ENCODE data around the gene FGL2.
"Not testable (repeated sequence)": the region's sequence is repeated elsewhere in the genome, so short reads cannot be mapped to it uniquely, and the experiment has no call there.

DNA sequence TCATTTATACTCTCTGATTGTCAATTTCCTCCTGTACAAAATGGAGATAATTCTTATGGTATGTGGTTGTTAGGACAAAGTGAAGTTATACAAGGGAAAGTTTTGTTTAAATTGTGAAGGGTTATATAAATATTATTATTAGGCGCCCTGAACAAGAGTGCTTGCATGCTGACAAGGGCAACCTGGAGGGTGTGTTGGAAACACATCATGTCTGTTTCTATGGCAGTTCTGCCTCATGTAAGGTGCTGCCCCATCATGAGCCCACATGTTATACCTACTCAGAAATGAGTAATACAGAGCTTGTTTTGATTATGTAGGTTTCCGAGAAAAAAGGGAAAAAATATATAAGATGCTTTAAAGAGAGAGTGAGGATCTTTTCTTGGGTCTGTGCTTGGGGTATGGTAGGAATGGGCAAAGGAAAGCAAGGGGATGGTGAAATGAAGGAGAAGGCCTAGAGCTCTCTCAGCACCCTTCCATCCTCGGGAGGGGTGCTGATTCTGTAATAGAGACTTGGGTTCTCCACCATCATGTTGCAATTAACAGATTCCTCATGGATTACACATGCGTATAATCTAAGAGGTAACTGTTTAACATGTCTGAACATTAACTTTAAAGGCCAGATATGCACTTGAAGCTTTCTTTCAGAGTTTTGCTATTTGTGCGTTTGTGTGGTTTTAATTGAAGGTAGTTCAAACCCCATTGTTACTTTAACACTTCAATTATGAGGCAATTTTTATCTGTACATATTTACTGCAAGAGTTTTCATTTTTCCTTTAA, 43.8 kb downstream of the FGL2 start:
- TF ChIP-seq POLR2A (IDR thresholded peaks at IDR 0.05), result not testable (repeated sequence)
- TF ChIP-seq, protein P1, sequence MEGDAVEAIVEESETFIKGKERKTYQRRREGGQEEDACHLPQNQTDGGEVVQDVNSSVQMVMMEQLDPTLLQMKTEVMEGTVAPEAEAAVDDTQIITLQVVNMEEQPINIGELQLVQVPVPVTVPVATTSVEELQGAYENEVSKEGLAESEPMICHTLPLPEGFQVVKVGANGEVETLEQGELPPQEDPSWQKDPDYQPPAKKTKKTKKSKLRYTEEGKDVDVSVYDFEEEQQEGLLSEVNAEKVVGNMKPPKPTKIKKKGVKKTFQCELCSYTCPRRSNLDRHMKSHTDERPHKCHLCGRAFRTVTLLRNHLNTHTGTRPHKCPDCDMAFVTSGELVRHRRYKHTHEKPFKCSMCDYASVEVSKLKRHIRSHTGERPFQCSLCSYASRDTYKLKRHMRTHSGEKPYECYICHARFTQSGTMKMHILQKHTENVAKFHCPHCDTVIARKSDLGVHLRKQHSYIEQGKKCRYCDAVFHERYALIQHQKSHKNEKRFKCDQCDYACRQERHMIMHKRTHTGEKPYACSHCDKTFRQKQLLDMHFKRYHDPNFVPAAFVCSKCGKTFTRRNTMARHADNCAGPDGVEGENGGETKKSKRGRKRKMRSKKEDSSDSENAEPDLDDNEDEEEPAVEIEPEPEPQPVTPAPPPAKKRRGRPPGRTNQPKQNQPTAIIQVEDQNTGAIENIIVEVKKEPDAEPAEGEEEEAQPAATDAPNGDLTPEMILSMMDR (IDR thresholded peaks at IDR 0.05), result not testable (repeated sequence)

All from right lobe of liver (tissue), 4 donors.